SW480 (cell line): Measurements from ENCODE around the gene EPN3.

Source experiments
- DNase-seq: peaks from one replicate; pipeline ENCODE4 v3.0.0-alpha.2; 2016; ENCODE audit warnings: low spot score

The EPN3 gene

DNA sequence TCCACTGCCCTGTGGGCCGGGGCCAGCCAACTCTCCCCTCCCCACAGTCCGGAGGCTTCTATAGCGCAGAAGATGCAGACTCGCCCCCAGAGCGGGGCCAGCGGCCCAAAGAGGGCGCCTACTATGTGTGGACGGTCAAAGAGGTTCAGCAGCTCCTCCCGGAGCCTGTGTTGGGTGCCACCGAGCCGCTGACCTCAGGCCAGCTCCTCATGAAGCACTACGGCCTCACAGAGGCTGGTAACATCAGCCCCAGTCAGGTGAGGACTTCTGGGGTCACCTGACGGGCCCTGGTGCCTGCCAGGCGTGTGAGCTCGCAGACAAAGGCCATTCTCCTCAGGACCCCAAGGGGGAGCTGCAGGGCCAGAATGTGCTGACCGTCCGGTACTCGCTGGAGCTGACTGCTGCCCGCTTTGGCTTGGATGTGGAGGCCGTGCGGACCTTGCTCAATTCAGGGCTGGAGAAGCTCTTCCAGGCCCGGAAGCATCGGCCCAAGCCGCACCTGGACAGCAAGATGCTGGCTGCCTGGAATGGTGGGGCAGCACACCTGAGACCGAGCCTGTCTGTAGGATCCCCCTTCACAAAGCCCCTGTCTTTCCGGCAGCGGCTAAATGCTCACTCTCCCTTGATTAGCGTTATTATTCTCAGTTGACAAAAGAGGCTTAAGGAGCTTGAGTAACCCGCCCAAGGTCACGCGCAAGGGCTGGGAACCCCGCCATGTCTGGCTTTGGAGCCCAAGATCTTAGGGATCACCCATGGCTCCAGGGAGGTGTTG lies 18.3 kb downstream of the EPN3 start:
- peak; percentile 59 for DNase-seq

- no peak for DNase-seq
Observed at GRCh38 chr17:50551433-50551815, 18.9 kb downstream of the EPN3 start.

- no peak for DNase-seq
Observed at GRCh38 chr17:50551884-50552283, 19.3 kb downstream of the EPN3 start.

DNA sequence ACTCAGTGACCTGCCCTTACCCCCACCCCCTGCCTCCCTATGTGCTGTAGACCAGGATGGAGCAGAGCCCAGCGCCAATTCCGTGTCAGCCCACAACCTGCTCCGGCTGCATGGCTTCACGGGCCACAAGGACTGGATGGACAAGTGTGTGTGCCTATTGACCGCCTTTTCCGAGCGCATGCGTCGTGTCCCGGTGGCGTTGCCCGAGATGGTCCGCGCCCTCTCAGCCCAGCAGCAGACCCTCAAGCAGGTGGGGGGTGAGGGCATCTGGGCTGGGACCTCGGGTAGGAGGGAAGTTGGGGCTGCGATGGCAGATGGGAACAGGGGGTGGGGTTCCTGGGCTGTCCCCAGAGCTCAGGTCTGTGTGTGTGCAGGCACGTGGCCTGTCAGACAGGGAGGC lies 21.7 kb downstream of the EPN3 start:
- DNase-seq, result no peak

DNA sequence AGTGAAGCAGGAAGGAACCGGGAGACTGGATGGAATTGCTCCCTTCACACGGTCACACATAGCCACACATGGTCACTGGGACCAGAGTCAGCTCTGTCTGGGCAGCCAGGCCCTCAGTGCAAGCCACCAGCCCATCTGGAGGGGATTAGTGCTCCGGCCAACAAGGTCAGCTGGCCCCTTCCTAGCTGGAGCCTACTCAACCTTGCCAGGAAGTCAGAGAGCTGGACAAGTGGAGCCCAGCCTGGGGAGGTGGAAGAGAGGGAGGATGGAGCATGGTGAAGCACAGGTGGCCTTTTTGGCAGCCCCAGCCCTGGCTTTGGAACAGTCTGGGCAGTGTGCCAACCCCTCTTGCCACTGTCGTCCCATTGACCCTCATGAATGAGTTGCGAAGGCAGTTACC lies 24.3 kb downstream of the EPN3 start:
- no peak for DNase-seq

GRCh38 chr17:50557630-50558029 lies 25.1 kb downstream of the EPN3 start:
- no peak for DNase-seq

DNA sequence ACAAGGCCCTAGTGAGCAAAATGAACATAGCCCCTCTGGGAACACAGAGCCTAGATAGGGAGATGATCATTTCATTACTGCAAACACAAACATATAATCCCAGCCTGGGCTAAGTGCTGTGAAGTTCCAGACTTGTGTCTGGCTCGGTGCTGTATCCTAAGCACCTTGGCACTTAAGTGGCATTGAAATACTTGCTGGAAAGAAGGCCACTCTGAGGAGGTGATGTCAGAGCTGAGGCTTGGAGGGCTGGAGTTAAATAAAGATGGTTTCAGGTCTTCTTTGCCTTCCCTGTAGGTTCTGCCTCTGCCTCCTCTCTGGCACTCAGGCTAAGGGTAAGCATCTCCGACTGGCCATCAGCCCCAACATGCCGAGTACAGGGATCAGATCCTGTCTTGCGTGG lies 25.6 kb downstream of the EPN3 start:
- no peak for DNase-seq

DNA sequence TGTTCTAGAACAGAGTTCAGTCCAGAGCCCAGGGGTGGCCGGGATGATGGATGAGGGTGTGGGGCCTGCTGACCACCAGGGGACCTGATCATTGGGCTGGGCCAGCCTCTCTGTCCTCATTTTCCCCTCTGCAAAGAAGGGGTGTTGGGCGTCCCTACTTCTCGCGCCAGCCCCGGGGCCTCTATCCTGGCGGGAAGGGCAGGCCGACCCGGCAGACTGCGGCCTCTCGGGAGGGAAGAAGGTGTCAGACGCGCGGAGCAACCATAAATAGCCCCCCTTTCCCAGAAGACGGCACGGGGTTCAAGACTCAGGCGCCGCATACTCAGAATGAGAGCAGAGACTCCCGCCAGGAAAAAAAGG lies 26.0 kb downstream of the EPN3 start:
- DNase-seq, result no peak

DNA sequence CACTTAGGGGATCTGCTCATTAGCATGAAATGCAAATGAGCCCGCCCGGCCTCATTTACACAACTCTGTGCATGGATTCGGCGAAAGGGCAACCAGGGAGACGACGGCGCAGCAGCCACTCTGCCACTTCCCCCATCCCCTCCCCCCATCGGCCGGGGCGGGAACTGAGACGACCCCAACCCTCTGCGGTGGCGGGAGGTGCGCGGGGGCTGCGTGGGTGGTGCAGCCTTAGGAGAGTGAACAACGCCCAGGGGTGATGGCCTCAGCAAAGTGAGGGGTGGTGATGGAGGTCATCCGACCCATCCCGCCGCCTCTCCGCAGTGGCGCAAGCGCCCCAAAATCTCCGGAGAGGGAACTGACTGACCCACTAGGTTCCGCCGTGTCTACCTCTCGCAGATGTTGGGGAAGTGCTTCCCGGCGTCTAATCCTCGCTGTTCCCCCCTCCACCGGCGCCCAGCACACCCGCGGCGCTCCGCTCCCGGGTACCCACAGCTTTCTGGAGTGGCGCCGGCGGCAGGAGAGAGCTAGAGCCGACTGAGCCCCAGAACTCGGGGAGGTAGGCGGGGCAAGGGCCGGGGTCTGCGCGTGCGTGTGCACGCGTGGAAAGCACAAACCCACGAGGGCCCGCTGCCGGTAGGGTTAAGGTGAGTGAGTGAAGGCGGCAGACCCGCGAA lies 26.5 kb downstream of the EPN3 start:
- no peak for DNase-seq

- peak; percentile 56 for DNase-seq
Observed at GRCh38 chr17:50559674-50560184, 27.2 kb downstream of the EPN3 start.

DNA sequence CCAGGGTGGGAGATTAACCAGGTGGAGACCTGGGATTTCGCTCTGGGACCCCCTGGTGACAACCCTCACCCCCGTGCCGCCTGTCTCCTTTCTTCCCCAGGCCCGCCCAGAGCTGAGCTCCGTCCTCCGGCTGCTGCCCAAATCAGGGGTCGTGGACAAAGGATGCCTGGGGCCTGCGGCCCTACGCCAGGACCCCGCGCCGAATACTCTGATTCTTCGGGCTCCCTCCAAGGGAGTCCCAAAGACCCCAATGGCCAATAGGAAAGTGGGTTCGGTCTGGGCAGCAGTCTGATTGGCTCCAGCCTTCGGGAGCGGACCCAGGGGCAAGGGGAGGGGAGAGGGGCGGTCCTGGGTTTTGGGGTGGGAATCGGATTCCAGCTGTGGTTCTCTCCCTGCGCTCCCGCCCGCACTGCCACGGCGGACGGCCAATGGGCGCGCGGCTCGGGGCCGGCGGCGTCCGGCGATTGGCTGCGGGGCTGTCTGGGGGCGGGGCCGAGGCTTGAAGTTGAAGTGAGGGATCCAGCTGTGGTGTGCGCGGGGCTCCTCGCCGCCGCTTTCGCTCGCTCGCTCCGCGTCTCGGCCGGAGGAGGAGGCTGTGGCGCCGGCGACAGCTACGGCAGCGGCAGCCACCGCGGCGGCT lies 27.8 kb downstream of the EPN3 start, which contains the start of gene CACNA1G:
Gene CACNA1G (plus strand): TSS at position 531 of the 640 bp plus-strand sequence. CDS start 745 bp downstream, outside the sequence.
- peak; percentile 85 for DNase-seq

GRCh38 chr17:50560931-50561745 lies 28.6 kb downstream of the EPN3 start:
- no peak for DNase-seq

DNA sequence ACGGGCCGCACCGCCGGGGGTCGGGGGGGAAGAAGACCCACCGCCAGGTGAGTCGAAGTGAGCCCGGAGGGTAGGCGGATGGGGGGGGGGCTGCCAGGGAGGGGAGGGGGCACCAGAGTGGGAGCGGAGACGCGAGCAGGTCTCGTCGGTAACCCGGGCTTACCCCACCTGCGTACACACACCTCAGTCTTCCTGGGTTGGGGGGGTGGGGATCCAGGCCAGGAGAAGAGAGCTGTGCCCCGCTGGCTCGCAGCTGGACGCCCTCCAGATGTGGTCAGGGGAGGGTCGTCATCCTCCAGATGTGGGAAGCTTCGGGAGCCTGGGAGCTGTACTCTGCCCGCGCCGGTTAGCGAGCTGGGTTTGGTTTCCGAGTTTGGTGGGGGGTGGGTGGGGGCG lies 29.2 kb downstream of the EPN3 start:
- no peak for DNase-seq

GRCh38 chr17:50562242-50563091 lies 29.9 kb downstream of the EPN3 start:
- DNase-seq, result no peak

DNA sequence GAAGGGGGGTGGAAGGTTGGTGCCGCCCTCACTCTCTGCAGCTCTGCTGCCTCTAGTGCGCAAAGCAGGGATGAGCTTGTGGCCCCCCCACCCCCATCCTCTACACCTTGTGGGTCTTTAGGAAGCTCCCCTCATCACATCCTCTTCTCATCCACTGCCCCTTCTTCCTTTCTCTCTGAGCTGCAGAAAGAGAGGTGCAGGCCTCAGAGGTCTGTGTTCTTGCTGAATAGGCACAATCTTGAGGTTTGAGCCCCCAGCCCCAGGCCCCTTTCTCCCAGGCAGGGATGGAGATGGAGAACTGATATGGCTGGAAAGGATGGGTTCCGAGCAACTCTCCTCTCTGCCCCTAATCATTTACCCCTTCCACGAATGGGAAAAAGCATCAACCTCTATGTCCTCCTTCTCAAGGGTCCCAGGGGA lies 30.6 kb downstream of the EPN3 start:
- DNase-seq, result no peak

DNA sequence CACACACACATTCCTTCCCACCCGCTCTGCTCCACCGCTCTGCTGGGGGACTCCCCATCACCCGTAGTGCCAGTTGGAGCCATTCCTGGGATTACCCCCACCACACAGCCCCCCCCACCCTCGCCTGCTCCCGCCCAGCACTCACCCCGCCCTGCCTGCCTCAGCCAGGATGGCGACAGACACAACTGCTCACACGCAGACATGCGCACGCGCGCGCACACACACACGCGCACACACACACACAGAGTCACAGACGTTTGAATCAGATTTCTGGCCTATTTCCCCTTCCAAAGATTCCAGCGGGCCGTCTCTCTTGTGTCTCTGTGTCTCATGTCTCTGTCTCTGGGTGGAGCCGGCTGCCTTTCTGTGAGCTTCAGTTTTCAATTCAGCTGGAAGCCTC lies 32.4 kb downstream of the EPN3 start:
- no peak for DNase-seq

DNA sequence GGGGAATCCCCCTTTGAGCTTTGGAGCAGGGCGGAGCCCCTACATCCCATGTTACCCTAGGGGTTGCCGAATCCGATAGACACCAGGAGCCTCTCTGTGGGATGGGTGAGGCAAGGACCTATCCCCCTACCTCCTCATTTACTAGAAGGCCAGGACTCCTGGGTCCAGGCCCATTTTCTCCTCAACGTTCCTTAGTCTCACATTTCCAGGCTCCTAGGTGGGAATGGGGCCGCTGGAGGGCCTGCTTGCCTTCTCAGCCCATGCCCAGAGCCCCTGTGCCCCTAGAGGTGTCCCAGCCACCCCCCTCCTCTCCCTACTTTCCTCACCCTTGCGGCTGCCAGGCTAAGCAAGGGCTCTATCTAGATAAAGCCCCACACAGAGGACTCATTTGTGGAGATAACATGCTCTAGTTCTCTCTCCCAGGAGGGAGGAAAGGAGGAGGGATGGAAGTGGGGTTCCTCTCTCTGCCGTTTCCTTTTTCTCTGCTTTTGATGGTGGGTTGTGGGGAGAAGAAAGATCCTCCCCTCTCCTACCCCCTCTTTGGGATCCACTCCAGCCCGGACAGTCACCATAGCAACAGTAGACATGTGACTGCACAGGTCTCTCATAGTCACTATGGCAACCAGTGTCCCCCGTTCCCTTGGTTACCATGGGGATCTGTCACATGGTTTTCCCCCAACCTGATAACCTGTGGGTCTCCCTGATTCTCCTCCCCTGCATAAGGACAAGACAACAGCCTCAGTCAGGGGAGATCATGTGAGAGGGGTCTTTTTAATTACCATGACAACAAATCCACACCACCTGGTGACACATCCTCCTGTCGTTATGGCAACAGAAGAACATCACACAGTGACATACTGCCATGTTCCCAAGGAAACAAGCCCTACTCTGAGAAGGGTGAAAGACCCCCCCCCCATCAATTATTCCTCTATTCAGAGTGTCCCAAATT lies 33.1 kb downstream of the EPN3 start:
- no peak for DNase-seq

DNA sequence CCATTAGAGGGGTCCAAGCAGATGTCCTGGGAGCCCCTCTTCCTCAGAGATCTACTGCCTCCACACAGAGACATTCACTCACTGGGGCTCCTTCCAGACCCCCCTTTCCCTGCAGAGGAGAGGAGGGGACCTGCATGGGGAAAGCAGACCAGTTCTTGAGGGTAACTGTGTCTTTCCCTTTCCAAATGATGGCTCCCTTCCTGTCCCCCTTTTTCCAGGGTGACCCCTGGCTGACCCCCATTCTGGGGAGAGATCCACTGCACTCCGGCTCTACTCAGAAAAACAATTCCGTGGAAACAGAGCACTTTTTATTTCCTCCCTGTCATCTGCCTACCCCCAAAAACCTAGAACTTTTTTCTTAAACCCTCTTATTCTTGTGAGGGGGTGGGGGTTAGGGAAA lies 34.4 kb downstream of the EPN3 start:
- no peak for DNase-seq

- DNase-seq, result no peak
Observed at GRCh38 chr17:50568659-50569058, 36.1 kb downstream of the EPN3 start.

DNA sequence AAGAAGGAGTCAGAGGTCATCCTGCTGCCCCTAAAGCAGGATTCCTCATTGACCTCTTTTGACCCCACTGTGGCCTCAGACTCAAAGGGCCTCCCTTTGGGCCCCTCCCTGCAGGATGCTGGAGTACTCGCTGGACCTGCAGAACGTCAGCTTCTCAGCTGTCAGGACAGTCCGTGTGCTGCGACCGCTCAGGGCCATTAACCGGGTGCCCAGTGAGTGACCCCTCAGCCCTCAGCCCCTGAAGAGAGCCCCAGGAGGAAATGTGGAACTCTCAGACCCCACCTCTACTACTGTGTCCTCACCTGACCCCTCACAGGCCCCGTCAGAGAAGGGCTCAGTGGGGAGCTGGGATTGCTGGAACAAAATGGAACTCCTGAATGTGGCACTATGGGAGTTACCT lies 37.1 kb downstream of the EPN3 start:
- DNase-seq, result no peak
